GM18511 (cell line): ENCODE measurements around the gene ARX.

Experiments
- ATAC-seq: cut with Tn5 transposase; IDR thresholded peaks from one replicate; pipeline ENCODE4 v1.9.1; 2021; ENCODE audit warnings: mild to moderate bottlenecking, moderate library complexity; ENCODE audit not compliant: unreplicated experiment

ARX gene

DNA sequence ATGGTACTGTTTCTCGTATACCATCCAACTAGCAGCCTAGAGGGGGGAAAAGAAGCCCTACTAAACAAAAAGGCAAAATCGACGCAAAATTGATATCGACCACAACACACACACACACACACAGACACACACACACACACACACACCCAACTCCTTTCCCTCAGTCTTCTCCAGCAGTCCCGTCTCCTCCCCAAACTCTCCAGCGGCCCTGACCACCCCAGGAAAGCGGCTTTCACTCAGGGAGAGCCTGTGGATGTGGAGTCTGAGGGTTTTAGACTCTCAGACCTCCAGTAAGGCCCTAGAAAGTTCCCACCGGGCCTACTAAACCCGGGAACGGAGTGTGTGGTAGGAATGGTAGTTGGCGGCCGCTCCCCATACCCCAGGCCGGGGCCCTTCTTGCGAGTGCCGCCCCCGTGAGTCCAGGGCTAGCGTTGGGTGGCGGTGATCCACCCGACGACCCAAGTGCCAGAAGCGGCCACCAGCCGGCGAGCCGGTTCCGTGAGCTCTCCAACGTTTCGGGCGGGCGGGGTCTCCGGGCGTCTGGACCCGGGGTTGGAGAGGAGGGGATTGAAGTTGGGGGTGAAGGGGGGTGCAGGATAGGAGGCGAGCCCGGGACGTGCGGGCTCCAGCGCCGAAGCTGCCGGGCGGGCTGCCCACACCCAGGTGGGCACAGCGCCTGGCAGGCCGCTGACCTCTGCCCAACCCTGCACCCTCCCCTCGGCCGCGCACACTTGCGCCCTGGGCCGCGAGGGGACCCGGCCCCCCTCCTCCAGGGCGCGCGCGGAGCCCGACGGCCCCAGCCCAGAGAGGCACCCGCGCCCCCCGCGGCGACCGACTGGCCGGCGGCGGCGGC, 13.7 kb downstream of the ARX start:
- no peak for ATAC-seq

DNA sequence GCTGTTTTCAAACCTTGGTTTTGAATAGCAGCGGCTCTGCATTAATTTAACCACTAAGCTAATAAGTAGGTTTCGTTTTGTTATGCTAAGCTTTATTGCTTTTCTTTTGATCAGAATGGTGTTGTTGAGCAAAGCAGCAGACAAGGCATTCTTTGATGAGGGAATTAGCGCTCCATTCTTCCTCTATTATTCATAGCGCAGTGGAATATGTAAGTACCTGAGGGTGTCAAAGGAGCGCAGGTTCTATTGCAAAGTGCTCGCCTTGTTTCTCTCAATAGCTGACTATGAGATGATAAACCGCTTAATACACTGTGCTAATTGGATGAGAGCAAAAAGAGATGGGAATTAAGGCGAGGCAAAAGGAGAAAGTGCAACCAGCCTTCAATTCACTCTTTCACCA, 16.3 kb downstream of the ARX start:
- no peak for ATAC-seq

GRCh38 chrX:24996096-24996709, 19.6 kb downstream of the ARX start:
- ATAC-seq, result no peak

GRCh38 chrX:24993879-24994278, 21.9 kb downstream of the ARX start:
- no peak for ATAC-seq

DNA sequence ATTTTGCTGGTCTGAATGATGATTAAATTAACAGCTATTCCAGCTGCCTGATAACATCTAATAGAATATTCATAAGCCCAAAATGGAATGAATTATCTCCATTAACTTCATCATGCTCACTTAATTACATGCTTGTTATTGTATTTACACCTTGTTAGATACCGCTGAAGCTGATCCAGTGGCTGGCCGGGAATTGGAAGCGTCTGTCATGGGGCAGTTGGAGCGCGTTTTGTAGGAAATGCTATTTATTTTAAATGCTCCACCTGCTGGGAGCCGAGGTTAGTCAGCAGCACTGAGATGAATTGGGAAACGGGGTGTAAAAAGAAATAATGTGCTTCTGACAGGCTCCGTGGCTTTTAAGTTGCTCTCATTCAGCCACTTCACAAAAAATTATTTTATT, 25.2 kb downstream of the ARX start:
- ATAC-seq, result no peak

DNA sequence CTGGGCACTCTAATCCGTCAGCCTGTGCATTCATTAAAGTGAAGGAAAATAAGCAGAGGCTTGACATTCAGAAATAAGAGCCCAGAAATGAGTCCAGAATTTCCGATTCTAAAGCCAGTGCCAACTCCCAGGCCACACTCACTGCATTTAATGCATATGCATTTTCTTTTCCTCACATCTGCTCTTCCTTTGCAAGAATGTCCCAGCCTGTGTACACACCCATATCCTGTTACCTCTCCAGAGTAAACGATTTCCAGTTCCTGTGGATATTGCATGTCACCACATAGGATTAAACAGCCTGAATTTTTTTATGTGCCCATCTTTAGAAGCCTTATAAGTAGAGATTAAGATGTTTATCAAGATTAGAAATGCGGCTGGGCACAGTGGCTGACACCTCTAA, 27.5 kb downstream of the ARX start:
- ATAC-seq, result no peak

GRCh38 chrX:24987731-24988130, 28.0 kb downstream of the ARX start:
- no peak for ATAC-seq

- ATAC-seq, result no peak
These were observed 30.6 kb downstream of the ARX start for GRCh38 chrX:24985120-24985519.

GRCh38 chrX:24983931-24984330, 31.8 kb downstream of the ARX start:
- no peak for ATAC-seq

- no peak for ATAC-seq
These were observed 33.3 kb downstream of the ARX start for GRCh38 chrX:24982306-24982965.

DNA sequence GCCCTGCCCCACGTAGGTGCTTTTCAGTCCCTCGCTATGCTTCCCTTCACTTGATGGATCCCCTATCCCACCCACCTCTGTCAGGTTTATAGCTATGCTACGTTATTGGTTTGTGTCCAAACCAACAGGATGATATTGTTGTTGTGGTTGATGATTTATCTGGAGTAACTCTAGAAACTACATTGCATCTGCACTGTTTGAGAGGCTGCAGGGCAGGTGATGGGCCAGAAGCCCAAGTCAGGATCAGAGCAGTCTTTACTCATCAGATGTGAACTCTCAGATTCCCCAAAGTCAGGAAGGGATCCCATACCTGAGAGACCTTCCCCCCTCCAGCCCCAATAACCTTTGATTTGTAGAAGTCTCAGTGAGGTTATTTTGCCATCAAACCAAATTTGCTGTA, 34.7 kb downstream of the ARX start:
- ATAC-seq, result no peak

DNA sequence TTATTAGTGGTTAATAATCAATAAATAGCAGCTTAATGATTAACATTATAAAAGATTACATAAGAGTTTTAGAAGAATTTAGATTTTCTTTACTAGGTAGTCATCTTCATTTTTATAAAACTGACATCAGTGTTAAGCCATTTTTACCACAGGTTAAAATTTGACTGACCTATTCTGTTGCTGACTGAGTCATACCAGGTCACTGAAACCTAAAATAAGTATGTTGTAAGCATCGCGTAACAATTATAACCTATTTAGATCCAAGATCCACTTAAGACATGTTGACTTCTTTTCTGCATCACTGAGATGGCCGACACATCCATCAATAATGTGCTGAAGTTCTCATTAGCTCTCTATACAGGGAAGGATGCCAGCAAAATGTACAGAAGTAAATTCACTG, 36.7 kb downstream of the ARX start:
- peak; percentile 50 for ATAC-seq

DNA sequence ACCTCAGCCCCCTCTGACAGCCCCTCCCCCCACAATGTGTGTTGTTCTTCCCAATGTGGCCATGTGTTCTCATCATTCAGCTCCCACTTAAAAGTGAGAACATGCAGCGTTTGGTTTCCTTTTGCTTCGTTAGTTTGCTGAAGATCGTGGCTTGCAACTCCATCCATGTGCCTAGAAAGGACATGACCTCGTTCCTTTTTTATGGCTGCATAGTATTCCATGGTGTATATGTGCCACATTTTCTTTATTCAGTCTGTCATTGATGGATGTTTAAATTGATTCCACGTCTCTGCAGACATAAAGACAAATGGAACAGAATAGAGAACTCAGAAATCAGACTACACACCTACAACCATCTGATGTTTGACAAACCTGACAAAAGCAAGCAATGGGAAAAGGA, 46.0 kb downstream of the ARX start:
- no peak for ATAC-seq

DNA sequence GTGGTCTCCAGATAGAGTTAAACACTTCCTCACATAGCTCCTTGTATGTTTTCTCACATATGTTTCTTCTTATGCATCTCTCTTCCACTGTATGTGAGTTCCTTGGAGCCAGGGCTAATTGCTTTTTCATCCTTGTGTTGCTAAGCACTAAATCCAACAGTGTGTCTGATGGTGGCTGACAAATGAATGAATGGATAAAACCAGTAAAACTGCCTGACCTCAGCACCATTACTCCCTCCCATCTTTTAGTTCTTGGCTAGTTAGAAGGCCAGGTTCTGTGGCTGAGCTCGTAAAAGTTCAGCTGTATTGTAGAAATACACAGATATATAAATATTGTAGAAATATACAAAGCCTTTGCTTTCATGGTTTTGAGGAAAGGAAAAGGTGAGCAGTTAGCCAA, 50.4 kb downstream of the ARX start:
- no peak for ATAC-seq

GRCh38 chrX:24963823-24964222, 51.9 kb downstream of the ARX start:
- no peak for ATAC-seq

GRCh38 chrX:24961809-24962208, 54.0 kb downstream of the ARX start:
- ATAC-seq, result no peak

DNA sequence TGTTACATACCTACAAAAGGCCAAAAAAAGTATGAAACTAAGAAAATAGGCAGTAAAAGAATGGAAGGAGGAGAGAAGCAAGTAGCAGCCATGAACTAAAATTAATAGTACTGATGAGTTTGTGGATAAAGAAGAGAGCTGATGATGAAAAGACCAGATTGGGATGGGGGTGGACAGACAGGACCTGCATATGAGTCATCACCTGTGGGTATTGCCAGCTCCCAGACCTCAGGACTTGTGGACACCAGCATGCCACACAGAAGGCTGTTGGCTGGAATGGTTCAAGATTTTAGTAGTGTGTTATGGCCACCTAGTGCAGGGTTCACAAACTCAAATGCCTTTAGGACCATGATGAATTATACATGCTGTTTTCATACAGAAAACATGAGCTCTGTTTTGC, 58.9 kb downstream of the ARX start:
- no peak for ATAC-seq

DNA sequence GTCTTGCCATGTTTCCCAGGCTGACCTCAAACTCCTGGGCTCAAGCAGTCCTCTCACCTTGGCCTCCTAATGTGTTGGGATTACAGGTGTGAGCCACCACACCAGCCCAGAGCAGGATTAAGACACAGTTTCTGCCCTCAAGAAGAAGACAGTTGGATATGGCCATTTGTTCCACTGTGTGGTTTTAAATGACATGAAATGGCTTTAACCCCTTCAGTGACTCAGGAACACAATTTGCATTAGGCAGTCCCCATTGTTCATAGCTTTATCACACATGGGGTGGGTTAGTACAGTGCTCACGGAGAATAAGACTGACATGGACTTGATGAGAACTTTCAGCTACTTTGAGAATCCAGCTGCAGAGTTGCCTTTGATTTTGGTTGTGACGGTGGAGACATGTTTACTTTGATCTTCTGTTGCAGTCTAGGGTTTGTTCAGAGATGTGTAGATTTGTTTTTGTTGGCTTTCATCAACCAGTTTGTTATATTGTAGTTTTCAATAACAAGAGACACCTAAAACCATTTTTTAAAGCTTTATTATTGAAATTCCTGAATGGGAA, 60.3 kb downstream of the ARX start:
- no peak for ATAC-seq

- no peak for ATAC-seq
These were observed 61.0 kb downstream of the ARX start for GRCh38 chrX:24954732-24955131.
